ENCODE data around the gene ATP11B.

- no peak for TF ChIP-seq CTCF (IDR thresholded peaks at IDR 0.05)
- no peak for TF ChIP-seq POLR2A (IDR thresholded peaks at IDR 0.05)
Measured at GRCh38 chr3:182789371-182789770, 3.9 kb upstream of the ATP11B start.

All from thyroid gland (tissue), 4 donors.